GM21576 (cell line): ENCODE data around the gene USF3.
A peak's percentile ranks its signal among the peaks of the same experiment; 100 is the strongest.

Experiments used
- ATAC-seq: cut with Tn5 transposase; IDR thresholded peaks from one replicate; pipeline ENCODE4 v1.9.1; 2021; ENCODE audit warnings: mild to moderate bottlenecking, moderate library complexity; ENCODE audit not compliant: unreplicated experiment

Gene USF3

GRCh38 chr3:113698956-113699355, 2.5 kb upstream of the USF3 start:
- ATAC-seq = no peak

- ATAC-seq = no peak
Measured at GRCh38 chr3:113698213-113698742, 1.8 kb upstream of the USF3 start.

- ATAC-seq = no peak
Measured at GRCh38 chr3:113697500-113698090, 1.2 kb upstream of the USF3 start.

- peak; percentile 95 for ATAC-seq
Measured at GRCh38 chr3:113696658-113697499, 437 bp upstream of the USF3 start.

- ATAC-seq = no peak
Measured at GRCh38 chr3:113695431-113695785, 1.0 kb downstream of the USF3 start.

GRCh38 chr3:113690482-113690881, 6.0 kb downstream of the USF3 start:
- no peak for ATAC-seq

- no peak for ATAC-seq
Measured at GRCh38 chr3:113685956-113686721, 10.3 kb downstream of the USF3 start.

GRCh38 chr3:113685124-113685523, 11.3 kb downstream of the USF3 start:
- no peak for ATAC-seq

GRCh38 chr3:113684271-113684819, 12.1 kb downstream of the USF3 start:
- ATAC-seq = no peak

- no peak for ATAC-seq
Measured at GRCh38 chr3:113678773-113679172, 17.7 kb downstream of the USF3 start.

- ATAC-seq = no peak
Measured at GRCh38 chr3:113677737-113678136, 18.7 kb downstream of the USF3 start.

GRCh38 chr3:113676261-113676660, 20.2 kb downstream of the USF3 start:
- no peak for ATAC-seq

- ATAC-seq = no peak
Measured at GRCh38 chr3:113673593-113673992, 22.8 kb downstream of the USF3 start.

GRCh38 chr3:113668015-113668414, 28.4 kb downstream of the USF3 start:
- no peak for ATAC-seq

GRCh38 chr3:113664523-113665094, 31.8 kb downstream of the USF3 start:
- no peak for ATAC-seq

- ATAC-seq = no peak
Measured at GRCh38 chr3:113663761-113664160, 32.7 kb downstream of the USF3 start.

- ATAC-seq = no peak
Measured at GRCh38 chr3:113663324-113663750, 33.1 kb downstream of the USF3 start.

GRCh38 chr3:113662824-113663223, 33.6 kb downstream of the USF3 start:
- ATAC-seq = no peak

- ATAC-seq = no peak
Measured at GRCh38 chr3:113660896-113661295, 35.5 kb downstream of the USF3 start.

- ATAC-seq = no peak
Measured at GRCh38 chr3:113660458-113660857, 36.0 kb downstream of the USF3 start.

GRCh38 chr3:113659996-113660395, 36.4 kb downstream of the USF3 start:
- no peak for ATAC-seq
